SU-DHL-6 (cell line): ENCODE measurements around the gene FXR1.

Experiments
- H2AFZ ChIP-seq: fragments of 200-600 bp; sonication (generic); 2 replicates; pipeline ENCODE4 v1.6.1; 2014; ENCODE audit warnings: low read depth, mild to moderate bottlenecking, moderate library complexity, mixed read lengths, antibody characterized with exemption, low read length; ENCODE audit not compliant: severe bottlenecking
- H3F3A ChIP-seq: fragments of 200-600 bp; shearing (Covaris generic); 2 replicates; pipeline ENCODE4 v1.6.0; 2016; ENCODE audit warnings: antibody characterized with exemption, mild to moderate bottlenecking; ENCODE audit not compliant: insufficient read depth
- H3K27ac ChIP-seq: fragments of 200-600 bp; sonication (generic); 2 replicates; pipeline ENCODE4 v1.5.1; 2016; ENCODE audit warnings: low read depth, mild to moderate bottlenecking, low read length, moderate library complexity, mixed read lengths
- H3K27me3 ChIP-seq: fragments of 200-600 bp; sonication (generic), shearing (Covaris generic); 2 replicates; pipeline ENCODE4 v1.6.0; 2014; ENCODE audit warnings: mild to moderate bottlenecking, low read length
- H3K36me3 ChIP-seq: fragments of 200-600 bp; sonication (generic); 2 replicates; pipeline ENCODE4 v1.6.1; 2014; ENCODE audit warnings: mild to moderate bottlenecking, low read length, mixed read lengths
- H3K4me2 ChIP-seq: fragments of 300-600, 200-600 bp; shearing (Covaris generic), sonication (generic); 2 replicates; pipeline ENCODE4 v1.6.0; 2014; ENCODE audit warnings: low read length, low read depth, mild to moderate bottlenecking; ENCODE audit not compliant: poor library complexity, severe bottlenecking
- H3K4me3 ChIP-seq: fragments of 200-600 bp; sonication (generic); 2 replicates; pipeline ENCODE4 v1.5.1; 2014; ENCODE audit warnings: antibody characterized with exemption, low read length, mild to moderate bottlenecking, mixed read lengths; ENCODE audit not compliant: insufficient read depth, poor library complexity, severe bottlenecking
- H3K79me2 ChIP-seq: fragments of 200-600 bp; sonication (generic); 2 replicates; pipeline ENCODE4 v1.6.1; 2014; ENCODE audit warnings: mild to moderate bottlenecking, low read length, moderate library complexity; ENCODE audit not compliant: insufficient read depth
- H3K9ac ChIP-seq: fragments of 200-600 bp; sonication (generic); 2 replicates; pipeline ENCODE4 v1.7.0; 2014; ENCODE audit warnings: mild to moderate bottlenecking, low read length
- H3K9me2 ChIP-seq: fragments of 200-600 bp; sonication (generic); replicated peaks from 2 replicates; pipeline ENCODE4 v1.6.1; 2014; ENCODE audit warnings: low read length; ENCODE audit not compliant: insufficient read depth
- H3K9me3 ChIP-seq: fragments of 200-600 bp; sonication (generic); 2 replicates; pipeline ENCODE4 v1.6.1; 2014; ENCODE audit warnings: low read length, mixed read lengths; ENCODE audit not compliant: insufficient read depth
- H4K20me1 ChIP-seq: fragments of 200-600 bp; sonication (generic); 2 replicates; pipeline ENCODE4 v1.6.1; 2014; ENCODE audit warnings: low read depth, mild to moderate bottlenecking, antibody characterized with exemption, low read length, moderate library complexity, mixed read lengths
- CTCF ChIP-seq: fragments of 200-600 bp; sonication (generic); IDR thresholded peaks from one replicate; pipeline ENCODE4 v1.5.1; 2017; ENCODE audit warnings: antibody characterized with exemption, mild to moderate bottlenecking, low read length, moderate library complexity; ENCODE audit not compliant: insufficient read depth, poor library complexity, severe bottlenecking
- EZH2phosphoT487 ChIP-seq: fragments of 200-600 bp; sonication (generic), shearing (Covaris generic); conservative IDR thresholded peaks from 2 replicates; pipeline ENCODE4 v1.6.1; 2018; ENCODE audit warnings: mild to moderate bottlenecking, antibody characterized with exemption, low read length, moderate library complexity, mixed read lengths

FXR1 gene

GRCh38 chr3:180875124-180875698 lies 37.3 kb upstream of the FXR1 start:
- Histone ChIP-seq H3K27ac (no peak overlapping the region), H3K36me3 (no peaks in the 10 kb centered on the region), H4K20me1 (no peaks in the 10 kb centered on the region), H3K4me3 (no peak overlapping the region), H3K9me2 (no peaks in the 10 kb centered on the region), H2AFZ (no peak overlapping the region), H3K9ac (no peak overlapping the region), H3F3A (no peaks in the 10 kb centered on the region), H3K27me3 (no peaks in the 10 kb centered on the region), H3K4me2 (no peak overlapping the region), H3K9me3 (no peaks in the 10 kb centered on the region), H3K79me2 (no peaks in the 10 kb centered on the region)
- no peak for TF ChIP-seq EZH2phosphoT487
- no peak for TF ChIP-seq CTCF

GRCh38 chr3:180881065-180881801 lies 31.2 kb upstream of the FXR1 start:
- no peak overlapping the region for H3K27ac ChIP-seq
- H3K27me3 ChIP-seq = no peaks in the 10 kb centered on the region
- no peaks in the 10 kb centered on the region for H3K9me3 ChIP-seq
- H3K9ac ChIP-seq = no peak overlapping the region
- no peaks in the 10 kb centered on the region for H3K9me2 ChIP-seq
- H3K79me2 ChIP-seq = no peaks in the 10 kb centered on the region
- H3K36me3 ChIP-seq = no peaks in the 10 kb centered on the region
- no peak overlapping the region for H3K4me3 ChIP-seq
- no peaks in the 10 kb centered on the region for H3F3A ChIP-seq
- H3K4me2 ChIP-seq = no peak overlapping the region
- TF ChIP-seq EZH2phosphoT487 (no peak), CTCF (no peak)
- H2AFZ ChIP-seq = no peak overlapping the region
- H4K20me1 ChIP-seq = no peaks in the 10 kb centered on the region

- no peaks in the 10 kb centered on the region for H3K9me3 ChIP-seq
- H3K4me3 ChIP-seq = no peak overlapping the region
- H3K9me2 ChIP-seq = no peaks in the 10 kb centered on the region
- no peaks in the 10 kb centered on the region for H4K20me1 ChIP-seq
- H3K36me3 ChIP-seq = no peaks in the 10 kb centered on the region
- no peak overlapping the region for H2AFZ ChIP-seq
- no peak overlapping the region for H3K27ac ChIP-seq
- no peaks in the 10 kb centered on the region for H3F3A ChIP-seq
- H3K27me3 ChIP-seq = no peaks in the 10 kb centered on the region
- no peak for TF ChIP-seq CTCF
- no peak for TF ChIP-seq EZH2phosphoT487
- no peak overlapping the region for H3K9ac ChIP-seq
- H3K79me2 ChIP-seq = no peaks in the 10 kb centered on the region
- no peak overlapping the region for H3K4me2 ChIP-seq
Measured at GRCh38 chr3:180882115-180882514, 30.4 kb upstream of the FXR1 start.
